GM19099 (cell line): ENCODE results near the gene EVA1C.

Experiments
- POLR2A ChIP-seq: IDR thresholded peaks from 3 replicates; pipeline ENCODE4 v1.6.1; 2011; ENCODE audit warnings: low read depth; ENCODE audit not compliant: insufficient read length; ENCODE audit errors: extremely low read depth

The EVA1C gene, protein sequence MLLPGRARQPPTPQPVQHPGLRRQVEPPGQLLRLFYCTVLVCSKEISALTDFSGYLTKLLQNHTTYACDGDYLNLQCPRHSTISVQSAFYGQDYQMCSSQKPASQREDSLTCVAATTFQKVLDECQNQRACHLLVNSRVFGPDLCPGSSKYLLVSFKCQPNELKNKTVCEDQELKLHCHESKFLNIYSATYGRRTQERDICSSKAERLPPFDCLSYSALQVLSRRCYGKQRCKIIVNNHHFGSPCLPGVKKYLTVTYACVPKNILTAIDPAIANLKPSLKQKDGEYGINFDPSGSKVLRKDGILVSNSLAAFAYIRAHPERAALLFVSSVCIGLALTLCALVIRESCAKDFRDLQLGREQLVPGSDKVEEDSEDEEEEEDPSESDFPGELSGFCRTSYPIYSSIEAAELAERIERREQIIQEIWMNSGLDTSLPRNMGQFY

DNA sequence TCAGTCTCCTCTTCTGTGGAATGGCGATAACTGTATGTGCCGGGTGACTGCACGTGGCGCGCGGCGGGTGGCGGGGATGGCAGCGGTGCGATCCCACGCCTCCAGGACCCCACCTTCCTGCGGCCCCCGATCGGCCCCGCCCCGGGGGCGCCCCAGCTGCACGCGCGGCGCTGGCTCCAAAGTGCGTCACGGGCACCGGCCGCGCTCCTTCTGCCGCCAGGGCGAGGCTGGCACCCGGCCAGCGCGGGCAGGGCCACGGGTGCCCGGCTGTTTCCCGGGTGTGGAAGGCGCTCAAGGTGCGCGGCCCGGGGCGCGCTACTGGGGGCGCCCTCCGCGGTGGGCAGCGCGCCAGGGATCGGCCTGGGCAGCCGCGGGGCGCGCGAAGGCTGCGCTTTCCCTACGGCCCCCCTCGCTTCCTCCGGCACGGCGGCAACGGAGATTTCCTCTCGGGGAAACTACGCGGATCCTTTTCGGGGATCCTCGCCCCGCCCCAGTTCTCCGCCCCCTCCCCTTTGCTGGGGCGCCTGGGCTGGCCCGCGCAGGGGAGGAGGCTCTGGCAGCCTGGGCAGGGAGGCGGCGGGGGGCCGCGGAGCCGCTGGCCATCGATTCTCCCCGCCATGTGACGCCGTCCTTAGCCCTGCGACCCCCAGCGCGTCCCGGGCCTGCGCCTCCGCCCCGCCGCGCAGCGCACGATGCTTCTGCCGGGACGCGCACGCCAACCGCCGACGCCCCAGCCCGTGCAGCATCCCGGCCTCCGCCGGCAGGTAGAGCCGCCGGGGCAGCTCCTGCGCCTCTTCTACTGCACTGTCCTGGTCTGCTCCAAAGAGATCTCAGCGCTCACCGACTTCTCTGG, at the start of gene EVA1C:
Gene EVA1C, plus strand, starts transcription at position 545 of the 853 bp plus-strand sequence. Its CDS starts 148 bp downstream, at position 693.
- TF ChIP-seq POLR2A = no peak

DNA sequence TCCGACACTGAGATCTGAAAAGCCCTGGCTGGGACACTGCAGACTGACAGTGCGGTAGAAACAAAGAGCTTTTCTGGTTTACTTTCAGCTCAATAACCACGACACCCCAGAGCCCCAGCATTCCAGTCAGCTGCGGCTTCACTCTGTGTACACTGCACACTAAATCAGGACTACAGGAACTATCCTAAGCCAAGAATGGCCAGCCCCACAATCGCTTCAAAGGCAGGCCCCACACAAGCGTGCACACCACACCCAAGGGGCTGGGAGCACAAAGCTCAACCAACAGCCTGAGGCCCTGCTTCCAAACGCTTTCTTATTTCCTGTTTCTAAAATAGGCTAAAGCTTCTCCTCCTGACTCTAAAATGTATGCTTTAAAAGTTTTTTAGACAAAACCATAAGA, 48.1 kb upstream of the EVA1C start:
- TF ChIP-seq POLR2A = no peak

DNA sequence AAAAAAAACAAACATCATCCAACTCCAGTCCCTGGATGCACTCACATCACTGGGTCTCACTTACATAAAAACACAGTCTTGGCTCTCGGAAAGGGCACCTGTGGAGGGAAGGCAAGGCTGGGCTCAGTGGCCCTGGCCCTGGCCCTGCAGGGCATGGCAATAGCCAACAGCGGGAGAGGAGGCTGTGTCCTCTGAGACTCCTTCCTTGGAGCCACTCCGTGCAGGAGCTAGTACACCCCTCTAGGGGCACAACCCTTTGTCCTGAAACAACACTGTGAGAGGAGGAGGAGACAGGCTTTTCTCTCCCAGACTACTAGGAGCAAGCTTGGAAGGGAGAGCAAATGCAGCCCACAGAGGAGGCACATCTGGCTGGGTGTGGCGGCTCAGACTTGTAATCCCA, 47.7 kb upstream of the EVA1C start:
- TF ChIP-seq POLR2A = no peak

DNA sequence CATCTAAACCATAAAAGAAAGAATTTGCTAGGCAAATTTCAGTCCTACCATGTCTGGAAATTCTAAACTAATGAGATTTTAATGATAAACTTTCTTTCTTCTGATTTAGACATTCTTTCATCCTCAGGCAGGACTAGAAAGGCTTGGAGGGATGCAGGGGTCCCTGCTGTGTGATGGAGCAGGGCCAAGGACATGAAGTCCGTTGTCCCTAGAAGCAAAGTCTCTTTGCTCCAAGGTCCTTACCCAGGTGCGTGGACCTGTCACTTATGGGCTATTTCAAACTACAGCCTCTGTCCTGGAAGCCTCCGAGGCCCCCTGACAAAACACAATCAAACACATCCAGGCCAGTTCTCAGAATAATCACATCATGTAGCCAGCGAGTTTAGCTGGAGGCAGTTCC, 46.3 kb upstream of the EVA1C start:
- no peak for TF ChIP-seq POLR2A

DNA sequence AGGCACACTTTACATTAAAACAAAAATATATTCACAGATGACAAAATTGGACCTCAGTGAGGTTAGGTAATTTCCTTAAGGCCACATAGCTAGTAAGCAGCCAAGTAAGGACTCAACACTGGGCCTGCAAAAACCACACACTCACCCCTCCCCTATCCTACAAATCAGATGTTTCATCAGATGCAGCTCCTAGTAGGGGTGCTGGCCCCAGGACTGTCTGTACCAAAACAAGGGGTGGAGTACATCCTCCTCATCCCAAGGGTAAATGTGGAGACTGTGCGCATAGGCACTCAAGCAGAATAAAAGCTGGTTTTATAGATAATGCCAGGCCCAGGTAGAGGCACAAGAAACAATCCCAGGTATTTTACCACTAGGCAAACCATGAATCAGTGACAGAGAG, 45.3 kb upstream of the EVA1C start:
- TF ChIP-seq POLR2A = no peak

DNA sequence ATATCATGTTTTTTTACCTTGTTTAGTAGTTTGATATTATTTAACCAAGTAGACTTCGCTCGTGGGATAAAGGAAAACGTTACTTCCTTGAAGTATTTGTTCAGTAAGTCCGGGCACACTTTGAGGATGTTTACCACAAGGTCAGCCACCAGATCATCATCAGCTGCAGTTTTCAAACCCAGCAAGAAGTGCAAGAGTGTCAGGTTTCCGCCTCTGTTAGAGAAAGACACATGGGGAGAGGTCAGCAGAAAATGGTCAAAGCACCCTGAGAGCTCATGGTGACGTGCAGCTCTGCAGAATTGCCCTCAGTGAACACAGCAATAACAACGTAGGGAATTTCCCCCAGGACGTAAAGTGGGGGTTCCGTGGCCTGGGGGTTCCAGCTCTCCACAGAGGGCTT, 44.1 kb upstream of the EVA1C start:
- no peak for TF ChIP-seq POLR2A

DNA sequence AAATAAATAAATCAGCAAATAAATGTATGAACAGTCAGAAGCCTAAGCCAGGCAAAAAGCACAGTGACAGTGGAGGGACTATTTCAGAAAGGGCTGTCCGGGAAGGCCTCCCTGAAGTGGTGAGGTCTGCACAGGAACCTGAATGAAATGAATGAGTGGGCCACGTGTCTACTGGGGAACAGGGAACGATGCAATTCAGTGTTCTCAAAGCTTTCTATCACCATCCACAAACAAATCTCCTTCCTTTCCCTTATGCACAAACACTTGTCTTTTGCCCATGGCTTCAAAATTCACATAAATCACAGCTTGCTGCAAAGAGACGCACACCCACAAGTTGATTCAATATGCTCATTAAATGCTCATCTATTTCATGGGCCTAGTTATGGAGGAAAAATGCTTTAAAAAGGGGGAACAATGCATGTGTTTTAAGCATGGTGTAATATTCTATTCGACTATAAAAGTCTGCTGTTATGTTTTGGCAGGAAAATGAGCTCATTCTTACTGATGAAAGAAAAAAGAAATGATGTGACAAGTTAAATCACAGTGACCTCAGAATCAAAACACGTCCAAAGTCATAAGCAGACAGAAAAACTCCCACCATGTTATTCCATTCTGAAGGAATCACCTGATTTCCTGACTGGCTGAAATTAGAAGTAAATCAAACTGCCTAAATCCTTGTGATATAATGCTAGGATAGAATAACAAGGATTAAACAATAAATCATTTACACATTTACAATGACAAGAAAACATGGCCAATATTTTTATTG, 41.3 kb upstream of the EVA1C start:
- no peak for TF ChIP-seq POLR2A

DNA sequence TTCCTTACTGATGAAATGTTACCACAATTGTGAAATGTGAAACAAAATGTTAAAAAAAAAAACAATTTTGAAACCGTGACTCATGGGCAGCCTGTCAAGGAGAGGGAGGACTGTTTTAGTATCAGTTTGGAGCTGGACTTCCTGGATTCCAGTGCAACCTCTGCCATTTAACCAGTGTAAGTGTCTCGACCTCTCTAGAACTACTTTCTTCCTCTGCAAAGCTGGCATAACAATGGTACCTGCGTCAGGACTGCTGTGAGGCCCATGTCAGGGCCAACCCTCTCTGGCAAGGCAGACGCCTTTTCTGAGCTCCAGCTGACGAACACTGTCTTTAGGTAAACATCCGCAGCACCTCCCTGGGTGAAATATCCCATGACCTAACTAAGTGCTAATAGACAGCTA, 40.6 kb upstream of the EVA1C start:
- TF ChIP-seq POLR2A = no peak

DNA sequence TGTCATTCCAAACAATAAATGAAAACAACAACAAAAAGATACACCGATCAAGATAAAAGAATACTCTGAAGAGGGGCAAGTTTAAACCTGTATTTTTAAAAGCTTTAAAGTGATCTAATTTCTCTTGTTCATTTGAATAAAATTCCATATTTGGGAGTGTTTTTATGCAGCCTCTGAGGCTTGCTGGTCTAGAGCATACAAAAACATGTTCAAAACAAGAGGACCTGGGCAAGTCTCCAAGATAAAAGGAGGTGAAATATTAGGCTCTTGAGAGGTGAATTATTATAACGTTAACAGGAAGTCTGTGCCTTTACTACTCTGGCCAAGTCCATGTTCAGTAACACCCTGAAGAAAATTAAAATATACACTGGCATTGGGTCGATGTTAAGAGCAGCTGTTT, 39.8 kb upstream of the EVA1C start:
- TF ChIP-seq POLR2A = no peak

DNA sequence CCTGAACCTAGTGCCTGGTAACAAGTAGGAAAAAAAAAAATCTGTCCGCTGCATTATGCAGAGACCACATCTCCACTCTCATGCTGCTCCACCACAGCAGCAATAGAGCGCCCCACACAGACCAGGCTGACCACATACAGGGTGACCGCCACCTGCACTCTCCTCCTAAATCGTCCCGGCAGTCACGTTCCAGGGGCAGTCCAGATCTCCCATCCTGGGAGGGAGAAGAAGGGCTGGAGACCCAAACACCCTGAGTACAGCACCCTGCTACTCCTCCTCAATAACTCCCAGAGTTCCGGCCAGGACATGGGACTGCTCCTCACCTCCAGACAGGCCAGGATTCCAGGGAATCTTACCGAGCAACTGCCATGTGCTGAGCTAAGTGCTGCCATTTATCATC, 35.0 kb upstream of the EVA1C start:
- no peak for TF ChIP-seq POLR2A

DNA sequence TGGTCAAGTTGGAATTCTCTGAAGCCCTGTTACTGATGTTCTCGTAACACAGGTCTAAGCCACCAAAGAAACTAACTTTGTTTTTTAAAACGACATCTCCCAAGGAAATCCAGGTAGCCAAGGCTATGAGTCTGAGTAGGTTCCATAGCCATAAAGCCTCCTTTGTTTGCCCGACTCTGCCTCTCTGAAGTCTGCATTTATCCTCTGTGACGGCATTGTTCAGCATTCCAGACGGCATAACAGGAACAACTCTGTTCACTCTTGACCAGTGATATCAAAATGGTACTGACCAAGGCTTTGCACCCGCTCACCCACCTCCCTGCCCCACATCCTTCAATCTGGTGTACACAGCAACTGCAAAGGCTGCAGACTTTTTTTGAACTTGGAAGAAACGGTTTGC, 34.5 kb upstream of the EVA1C start:
- TF ChIP-seq POLR2A = no peak

DNA sequence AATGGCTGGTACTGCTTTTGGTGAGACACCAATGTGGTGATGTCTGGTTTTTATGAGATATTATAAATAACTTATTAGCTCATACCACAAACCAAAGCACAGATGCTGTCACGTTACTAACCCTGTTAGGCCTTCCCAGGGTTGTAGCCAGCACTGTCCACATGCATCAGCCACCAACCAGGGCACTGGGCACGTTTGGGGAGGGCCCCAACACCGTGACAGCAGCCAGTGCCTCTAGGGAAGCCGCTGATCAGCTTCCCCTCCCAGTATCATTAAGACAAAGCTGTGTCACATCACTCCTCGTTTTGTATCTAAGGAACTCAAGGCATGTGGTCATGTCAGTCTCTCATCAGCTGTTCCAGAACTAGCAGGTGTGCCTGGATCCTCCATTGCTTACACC, 33.5 kb upstream of the EVA1C start:
- TF ChIP-seq POLR2A = no peak

DNA sequence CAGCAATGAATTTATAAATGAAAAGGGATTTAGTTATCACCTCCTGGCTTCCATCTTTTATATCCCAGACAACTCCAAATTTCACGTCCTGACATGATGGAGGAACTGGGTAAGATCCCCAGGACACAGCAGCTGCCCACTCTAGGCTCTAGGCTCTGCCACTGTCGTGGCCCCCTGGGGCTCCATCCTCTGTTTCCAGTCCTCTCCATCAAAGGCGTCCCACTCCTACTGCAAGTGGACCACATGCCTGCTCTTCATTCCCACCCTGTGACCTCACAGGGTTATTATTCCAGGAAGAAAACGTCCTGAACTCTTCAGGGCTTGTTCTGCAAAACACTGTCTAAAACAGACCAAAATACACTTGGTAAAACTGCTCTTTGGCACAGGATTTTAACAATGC, 31.6 kb upstream of the EVA1C start:
- TF ChIP-seq POLR2A = no peak

DNA sequence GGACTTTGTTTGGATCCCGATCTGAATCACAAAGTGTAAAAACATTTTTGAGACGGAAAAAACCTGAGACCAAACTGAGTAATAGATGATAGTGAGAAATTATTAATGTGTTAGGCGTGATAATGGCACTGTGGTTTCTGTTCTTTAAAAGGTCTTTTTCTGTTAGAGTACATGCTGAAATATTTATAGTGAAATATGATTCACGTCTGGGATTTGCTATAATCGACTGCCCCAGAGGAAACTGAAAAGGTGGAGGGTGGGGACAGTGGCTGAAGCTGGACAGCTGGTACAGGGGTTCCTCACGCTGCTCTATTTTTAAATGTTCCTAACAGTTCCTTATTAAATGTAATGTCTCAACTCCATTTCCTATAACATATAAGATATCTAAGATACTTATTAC, 30.9 kb upstream of the EVA1C start:
- no peak for TF ChIP-seq POLR2A

DNA sequence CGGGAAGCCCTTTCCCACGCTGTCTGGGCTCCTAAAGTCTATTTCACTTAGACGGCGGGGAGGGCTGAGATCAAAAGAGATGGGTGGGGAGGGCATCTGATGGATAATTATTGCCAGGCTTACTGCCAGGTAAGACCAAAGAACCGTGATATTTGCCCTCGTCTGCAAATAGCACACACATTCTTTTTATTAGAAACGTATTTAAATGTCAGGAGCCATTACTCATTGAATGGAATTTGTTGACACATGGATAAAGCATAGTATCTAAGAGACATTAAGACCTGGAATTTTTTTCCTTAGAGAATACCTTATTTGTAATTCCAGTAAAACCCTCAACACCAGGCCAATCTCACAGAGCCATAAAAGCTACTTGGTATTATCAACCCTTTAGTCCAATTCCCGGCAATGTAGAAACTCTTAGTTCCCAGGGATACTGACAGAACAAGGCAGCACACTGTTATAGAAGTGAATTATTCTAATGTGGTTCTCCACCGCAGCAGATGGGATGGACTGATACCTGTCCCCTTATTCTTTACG, 30.3 kb upstream of the EVA1C start:
- no peak for TF ChIP-seq POLR2A
